ENCODE measurements around the gene ADCY5. TPM values are rescaled to one million over a fixed set of nuclear protein-coding genes. Genes with fewer than 3 reads are reported as not detected.

The ADCY5 gene
- total RNA-seq, 2 donors from 2014 or later: 41.1 to 42.6 TPM

DNA sequence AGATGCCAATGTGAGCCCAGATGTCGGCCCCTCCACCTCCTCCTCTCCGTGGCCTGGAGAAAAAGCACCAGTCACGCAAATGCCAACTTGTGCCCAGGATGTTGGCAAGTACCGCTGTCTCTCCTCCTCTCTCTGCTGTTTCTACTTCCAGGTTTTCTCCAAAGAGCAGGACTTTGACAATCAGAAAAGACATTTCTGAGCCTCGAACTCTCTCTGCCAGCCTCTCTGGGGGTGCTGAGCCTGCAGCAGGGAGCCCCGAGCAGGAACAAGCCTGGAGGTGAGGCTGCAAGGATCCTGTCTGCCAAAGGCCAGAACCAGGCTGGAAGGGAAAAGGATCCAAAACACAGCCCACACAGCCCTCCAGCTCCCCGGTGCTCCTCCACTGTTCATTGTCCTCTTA lies 157.5 kb downstream of the ADCY5 start:
- intact Hi-C loops (cut with DNase I): no loop called here
- DNase-seq (ENCODE audit: low spot score): no peak

DNA sequence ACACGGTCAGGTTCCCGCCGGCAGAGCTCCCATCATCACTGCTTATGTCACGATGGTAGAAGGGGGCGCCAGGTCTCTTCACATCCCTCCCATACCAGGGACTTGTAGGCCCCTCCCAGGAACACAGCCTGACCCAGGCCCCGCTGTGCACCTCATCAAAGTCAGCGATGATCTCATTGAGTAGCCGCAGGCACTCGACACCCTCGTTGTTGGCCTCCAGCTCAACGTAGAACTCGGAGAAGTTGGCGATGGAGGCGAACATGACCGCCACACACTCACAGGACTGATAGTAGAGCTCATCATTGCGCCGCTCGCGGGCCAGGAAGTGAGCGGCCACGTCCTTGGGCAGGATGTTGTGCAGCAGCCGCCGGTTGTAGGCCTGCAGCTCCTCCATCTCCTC lies 157.9 kb downstream of the ADCY5 start:
- DNase-seq (ENCODE audit: low spot score): no peak
- intact Hi-C loops (cut with DNase I): no loop called here

DNA sequence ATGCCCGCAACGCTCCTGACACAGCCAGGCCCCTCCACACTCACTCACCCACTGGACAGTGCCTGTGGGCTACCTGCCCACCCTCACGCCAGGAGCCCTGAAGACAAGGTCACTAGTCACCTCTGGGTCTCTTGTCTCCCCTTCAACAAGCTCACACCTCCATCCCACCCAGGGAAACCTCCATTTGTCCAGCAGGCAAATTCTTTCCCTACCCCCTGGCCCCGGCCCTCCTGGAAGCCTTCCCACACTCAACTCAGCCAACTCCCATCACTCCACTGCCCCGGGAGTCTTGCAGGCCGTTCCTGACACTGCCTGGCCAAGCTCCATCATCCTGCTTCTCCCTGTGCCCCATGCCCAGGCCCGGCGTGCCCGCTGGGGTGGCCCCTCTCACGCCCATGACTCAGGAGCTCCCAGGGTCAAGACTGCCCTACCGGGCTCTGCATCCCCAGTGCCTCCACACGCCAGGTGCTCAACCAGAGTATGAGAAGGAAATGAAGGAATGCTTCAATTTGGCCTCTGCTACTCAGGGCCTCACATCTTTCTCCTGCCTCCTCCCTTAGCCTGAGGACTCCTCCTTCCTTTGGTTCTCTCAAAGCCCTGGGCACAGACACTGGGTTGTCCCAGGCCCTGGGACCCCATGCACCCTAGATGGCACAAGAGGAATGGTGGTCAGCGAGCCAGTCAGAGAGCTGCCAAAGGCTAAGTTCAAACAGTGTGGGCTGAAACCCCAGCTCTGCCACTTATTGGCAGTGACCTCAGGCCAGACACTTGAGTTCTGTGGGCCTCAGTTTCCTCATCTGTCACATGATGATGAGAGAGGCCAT lies 158.6 kb downstream of the ADCY5 start:
- intact Hi-C loops (cut with DNase I): no loop called here
- peak; percentile 76 for DNase-seq (ENCODE audit: low spot score)

DNA sequence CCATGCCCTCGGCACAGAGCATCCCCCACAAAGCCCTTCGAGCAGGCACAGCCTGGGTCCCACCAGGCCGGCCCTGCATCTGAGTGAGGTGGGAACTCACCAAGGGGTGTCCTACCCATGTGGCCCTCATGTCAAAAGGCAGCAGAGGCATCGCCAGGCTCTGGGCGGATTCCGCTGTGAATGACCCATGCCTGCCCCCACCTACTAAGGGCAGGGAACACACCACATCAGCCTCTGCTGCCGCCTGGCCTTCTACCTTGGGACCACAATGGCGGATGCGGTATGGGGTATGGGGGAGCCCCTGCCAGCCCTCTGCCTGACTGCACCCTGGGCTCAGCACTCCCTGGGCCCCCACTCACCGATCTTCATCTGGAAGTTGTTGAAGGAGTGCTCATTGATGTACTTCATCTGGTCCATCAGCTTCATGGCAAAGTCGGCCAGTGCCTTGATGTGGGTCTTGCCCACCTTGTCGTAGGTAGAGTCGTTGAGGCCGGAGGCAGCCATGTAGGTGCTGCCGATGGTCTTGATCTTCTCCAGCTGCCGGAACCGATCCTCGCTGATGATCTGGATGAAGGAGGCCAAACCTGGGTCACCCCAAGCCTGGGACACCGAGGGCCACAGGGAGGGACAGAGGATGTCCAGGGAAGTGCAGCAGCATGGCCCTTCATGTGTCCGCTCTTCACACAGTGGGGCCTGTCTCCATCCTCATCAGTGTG lies 159.3 kb downstream of the ADCY5 start:
- DNase-seq (ENCODE audit: low spot score): peak; percentile 67
- intact Hi-C loops (cut with DNase I): loop anchor here in 1 of 2 donors (2.0 kb wide), 1 partner anchor 267 kb away; no protein-coding TSS in a partner anchor

DNA sequence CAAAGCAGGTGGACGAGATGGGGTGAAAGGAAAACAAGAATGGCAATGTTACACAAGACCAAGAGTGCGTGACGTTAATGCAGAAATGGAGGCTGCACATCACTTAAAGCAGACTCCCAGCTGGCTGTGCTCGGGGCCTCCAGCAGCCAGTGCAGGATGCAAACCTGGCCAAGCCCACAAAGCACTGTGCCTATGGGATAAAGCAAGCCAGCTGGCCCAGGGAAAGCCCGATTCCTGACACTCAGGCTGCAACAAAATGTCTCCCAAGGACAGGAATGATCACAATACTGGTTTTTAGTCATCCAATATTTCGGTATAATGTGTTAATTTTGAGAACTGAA lies 161.0 kb downstream of the ADCY5 start:
- DNase-seq (ENCODE audit: low spot score): no peak
- intact Hi-C loops (cut with DNase I): loop anchor here in 1 of 2 donors (2.0 kb wide), 1 partner anchor 269 kb away; no protein-coding TSS in a partner anchor

DNA sequence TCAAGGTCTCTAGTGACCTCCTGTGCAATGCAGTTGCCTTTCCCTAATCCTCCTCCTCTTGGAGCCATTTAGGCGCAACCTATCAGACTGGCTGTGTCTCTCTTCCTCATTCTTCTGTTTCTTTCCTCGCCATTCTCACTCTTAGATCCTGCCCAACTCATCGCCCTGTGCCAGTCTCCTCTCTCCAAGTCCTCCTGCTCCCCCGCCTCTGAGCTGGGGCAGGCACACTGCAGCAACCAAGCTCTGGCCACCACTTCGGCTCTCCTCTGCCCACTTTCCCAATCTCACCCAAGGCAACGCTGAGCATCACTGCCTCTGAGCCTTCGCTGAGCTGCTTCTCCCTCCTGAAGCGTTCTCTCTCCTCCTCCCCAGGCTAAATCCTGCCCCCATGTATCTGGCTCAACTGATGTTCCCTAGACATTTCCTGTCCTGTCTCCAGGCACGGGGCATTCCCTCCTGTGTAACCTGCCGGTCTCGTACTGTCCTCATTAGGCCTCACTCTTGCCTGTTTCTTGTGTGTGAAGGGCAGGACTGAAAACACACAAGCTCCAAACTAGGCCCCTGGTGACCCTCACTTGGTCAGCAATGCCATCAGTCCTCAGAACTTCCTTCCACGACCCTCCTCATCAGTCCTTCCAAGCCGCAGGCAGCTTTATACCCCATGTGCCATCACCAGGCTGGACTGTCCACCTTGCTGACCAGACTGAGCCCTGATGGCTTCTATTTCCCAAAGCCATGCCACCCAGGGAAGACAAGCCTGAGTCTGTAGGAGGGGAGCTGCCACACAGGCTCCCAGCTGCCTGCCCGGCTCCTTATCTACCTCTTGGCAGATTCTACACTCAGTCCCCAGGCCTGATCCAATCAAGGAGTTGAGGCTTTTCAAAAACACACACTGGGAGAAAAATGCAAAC lies 161.6 kb downstream of the ADCY5 start:
- no peak for DNase-seq (ENCODE audit: low spot score)
- intact Hi-C loops (cut with DNase I): no loop called here

DNA sequence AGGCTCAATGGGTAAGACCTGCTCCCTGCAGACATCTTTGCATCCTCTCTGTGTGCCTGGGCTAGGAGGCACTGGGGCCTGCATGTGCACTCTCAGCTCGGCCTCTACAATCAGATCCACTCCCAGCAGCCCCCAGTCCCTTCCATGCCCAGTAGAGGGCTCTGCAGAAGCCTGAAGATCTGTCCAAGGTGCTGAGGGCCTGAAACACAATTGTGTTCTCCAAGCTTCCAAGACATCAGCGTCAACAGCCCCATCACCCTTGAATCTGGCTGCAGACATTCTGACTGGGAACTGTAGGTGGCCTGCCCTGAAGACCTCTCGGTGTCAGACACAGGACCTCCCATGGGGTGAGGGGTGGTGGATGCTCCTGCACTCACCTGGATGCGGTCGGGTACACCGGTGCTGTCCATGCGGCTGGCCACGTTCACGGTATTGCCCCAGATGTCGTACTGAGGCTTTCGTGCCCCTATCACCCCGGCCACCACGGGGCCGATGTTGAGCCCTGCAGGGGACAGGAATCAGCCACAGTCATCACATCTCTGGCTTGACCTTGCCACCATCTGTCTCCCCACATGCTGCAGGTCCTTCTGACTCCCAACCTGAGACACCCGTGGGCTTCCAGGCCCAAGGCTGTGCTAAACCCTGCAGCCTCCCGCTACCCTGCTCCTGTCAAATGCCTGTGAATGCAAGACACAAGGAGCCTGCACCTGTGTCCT lies 162.4 kb downstream of the ADCY5 start:
- DNase-seq (ENCODE audit: low spot score): no peak
- intact Hi-C loops (cut with DNase I): no loop called here

DNA sequence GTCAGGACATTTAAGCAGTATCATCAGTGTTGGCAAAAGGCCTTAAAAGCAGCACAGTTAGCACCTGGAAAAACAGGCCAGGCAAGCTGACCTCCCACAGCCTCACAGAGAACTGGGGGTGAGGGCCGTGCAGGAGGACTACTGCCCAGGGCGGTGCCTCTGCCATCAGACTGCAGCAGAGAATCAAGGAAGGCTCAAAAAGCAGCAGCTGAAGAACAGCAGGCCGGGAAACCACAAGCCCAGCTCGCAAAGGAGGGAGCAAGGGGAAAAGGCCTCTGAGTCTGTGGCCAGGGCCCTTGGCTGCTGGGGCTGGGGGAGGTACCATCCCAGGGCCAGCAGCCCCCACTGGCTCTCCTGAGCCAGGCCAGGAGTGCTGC lies 163.0 kb downstream of the ADCY5 start:
- DNase-seq (ENCODE audit: low spot score): no peak
- intact Hi-C loops (cut with DNase I): no loop called here

DNA sequence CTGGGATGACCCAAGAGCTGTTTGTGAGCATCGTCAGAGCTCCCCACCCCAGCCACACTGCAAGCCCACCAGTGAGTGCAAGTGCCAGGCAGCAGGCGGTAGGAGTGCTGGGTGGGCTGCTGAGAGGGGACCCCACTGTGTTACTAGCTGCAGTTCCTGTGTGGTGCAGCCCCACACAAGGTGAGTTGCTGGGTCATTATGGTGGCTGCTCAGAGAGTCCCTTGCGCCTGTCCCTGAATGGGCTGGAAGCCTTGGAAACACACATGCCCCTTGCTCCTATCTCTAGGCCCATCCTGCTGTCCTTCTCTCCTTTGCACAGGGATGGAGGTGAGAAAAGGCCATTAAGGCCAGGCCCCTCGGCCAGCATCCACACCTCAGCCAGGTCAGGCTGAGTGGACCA lies 163.4 kb downstream of the ADCY5 start:
- DNase-seq (ENCODE audit: low spot score): no peak
- intact Hi-C loops (cut with DNase I): no loop called here

DNA sequence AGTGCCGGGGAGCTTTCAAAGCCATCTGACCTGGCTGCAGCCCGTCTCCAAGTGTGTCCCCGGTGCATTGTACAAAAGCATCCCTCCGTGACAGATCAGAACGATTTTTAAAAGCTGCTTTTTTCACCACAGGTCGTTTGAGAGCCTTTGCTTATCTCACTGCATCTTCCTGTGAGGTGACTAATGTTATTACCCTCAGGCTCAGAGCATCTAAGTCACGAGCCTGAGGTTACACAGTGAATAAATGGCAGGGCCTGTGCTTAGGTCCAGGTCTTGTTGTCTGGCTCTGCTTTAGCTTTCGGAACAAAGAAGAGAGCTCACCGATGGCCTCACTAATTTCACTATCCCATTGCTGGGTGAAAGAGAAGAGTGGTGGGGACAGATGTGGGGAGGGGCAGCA lies 163.8 kb downstream of the ADCY5 start:
- DNase-seq (ENCODE audit: low spot score): no peak
- intact Hi-C loops (cut with DNase I): no loop called here

DNA sequence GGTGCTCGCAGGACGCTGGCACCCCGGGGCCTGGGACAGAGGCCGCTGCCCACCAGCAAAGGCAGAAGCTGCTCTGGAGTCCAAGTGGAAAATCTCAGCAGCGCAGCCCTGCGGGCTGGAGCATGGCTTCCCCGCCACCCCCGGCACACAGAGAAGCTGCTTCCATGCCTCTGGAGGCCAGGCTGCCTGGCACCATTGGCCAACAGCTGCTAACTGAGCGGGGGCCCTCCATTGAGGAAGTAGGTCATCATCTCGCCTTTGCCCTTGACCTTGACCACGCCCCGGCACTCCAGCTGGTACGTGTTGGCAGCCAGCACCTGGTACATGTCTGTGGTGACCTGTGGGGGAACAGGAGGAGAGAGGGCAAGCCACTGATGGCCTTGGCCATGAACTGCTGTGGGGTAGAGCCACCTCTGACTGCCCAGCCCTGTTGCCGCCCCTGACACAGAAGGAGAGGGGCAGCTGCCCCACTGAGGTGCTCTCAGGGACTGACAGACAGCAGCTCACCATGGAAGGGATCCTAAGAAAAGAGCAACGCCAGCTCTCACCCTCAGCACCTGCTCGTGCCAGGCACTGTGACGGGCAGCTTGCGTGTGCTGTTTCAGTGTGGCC lies 164.4 kb downstream of the ADCY5 start:
- no peak for DNase-seq (ENCODE audit: low spot score)
- intact Hi-C loops (cut with DNase I): no loop called here

DNA sequence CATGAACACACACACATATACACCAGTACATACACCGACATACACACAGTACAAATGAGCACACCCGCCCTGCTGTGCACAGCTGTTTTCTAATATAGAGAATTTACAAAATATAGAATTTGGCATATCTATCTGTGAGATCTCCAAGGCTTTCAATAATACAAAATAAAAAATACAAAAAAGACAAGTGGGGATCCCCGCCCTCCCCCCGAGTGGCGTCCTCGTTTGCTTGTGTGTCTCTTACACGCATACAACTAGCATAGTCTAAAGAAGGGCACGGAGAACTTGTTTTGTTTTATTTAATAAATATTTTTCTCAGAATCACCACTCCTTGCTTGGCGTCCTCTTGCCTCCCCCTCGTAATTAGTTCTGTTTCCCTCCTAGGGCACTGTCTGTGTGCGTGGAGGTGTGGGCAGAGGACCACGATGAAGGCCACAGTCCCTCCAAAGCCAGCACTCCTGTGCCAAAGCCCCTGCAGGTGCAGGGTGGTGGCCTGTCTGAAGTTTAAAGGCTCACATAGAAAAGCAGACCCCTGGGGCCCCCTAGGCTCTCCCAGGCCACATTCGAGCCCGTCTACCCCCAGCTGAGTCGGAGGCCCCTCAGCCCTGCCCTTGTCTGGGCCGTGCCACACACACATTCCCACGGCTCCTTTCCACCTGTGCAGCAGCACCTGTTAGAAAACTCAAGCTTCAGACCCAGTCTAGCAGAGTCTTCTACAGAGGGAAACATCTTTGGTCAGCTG lies 165.1 kb downstream of the ADCY5 start:
- intact Hi-C loops (cut with DNase I): no loop called here

DNA sequence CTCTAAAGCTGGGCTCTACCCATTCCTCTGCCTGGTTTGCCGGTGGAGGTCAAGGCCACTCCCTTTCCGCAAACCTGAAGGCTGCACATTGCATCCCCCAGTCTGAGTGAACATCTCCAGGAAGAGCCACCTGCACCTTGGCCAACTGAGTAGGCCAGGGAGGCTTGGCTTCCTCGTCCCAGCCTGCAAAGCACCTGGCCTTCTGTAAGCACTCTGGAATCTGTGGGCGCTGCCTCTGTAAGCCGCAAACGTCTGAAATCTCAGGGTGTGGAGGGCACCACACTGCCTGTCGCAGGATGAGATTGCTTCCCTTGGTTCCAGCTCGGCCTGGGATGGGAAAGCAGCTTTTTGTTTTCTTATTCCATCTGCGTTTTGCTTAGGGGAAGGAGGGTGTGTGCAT lies 165.8 kb downstream of the ADCY5 start:
- intact Hi-C loops (cut with DNase I): no loop called here

More for the DNA sequence above, 165.1 kb downstream of the ADCY5 start:
- no peak for DNase-seq (ENCODE audit: low spot score)

DNA sequence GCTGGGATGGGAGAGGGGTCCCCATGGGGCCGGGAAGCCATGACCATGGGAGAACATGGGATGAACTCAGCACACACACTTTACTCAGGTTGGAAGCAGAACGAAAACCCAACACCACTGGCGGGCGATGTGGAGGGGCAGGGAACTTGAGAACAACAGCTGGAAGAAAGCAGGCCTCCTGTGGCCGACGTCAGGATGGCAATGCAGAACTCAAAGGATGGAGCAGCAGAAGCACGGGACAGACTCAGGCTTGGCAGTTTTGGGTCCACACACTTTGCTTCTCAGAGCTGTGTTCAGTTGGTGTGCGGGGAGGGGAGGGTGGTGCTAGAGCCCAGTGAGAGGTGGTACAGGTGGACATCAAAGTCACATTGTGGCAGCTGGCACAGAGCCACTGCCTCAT lies 166.4 kb downstream of the ADCY5 start:
- intact Hi-C loops (cut with DNase I): no loop called here
- peak; percentile 61 for DNase-seq (ENCODE audit: low spot score)

More for the DNA sequence above, 165.8 kb downstream of the ADCY5 start:
- no peak for DNase-seq (ENCODE audit: low spot score)

DNA sequence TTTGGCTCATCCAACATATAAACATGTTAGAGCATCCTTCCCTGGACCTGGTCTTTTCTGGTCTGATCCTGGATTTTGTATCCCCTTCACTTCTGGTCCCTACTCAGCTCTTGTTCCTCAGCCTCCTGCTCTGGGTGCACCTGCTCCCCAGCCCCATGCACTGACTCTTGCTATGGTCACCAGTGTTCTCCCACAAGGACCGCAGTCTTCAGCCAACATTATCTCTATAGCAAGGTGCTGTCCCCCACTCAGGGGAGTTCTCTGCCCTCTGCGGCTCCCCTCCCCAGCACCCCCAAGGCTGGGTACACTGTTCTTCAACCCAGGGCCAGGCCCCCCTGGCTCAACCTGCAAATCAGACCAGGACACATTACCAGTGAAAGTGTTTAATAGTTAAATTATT lies 167.0 kb downstream of the ADCY5 start:
- intact Hi-C loops (cut with DNase I): no loop called here
- peak; percentile 36 for DNase-seq (ENCODE audit: low spot score)

DNA sequence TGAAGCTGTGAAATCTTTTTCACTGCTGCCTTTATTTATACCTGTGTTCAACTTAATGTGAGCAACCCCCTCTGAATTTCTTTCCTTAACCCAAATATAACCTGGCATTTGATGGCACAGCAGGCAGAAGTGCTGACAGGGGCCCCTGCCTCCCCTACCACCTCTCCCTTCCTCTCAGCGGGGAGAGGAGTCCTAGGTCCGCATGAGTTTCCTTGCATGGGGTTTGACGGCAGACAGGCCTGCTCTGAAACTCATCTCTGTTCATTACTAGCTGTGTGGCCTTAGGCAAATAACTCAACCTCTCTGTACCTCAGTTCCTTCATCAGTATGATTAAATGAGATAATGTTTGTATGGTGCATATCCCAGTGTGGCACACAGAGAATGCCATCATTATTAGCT lies 167.5 kb downstream of the ADCY5 start:
- no peak for DNase-seq (ENCODE audit: low spot score)
- intact Hi-C loops (cut with DNase I): no loop called here

DNA sequence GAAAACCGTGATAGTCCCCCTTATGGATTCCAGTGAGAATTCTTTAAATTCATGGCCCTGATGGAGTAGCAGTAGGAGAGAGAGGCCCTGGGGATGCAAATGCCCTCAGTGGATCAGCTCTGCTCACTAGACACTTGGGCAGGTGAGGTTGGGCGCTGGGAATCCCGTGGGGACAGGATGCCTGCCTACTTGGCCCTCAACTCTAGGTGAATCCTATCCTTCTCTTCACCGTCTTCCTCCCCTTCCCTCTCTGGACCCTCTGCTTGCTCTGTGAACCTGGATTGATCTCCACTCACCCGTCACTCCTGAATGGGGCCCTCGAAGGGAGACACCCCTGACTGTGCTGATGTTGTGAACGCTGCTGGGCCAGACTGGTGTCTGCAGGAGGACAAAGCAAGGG lies 169.8 kb downstream of the ADCY5 start:
- DNase-seq (ENCODE audit: low spot score): peak; percentile 45
- intact Hi-C loops (cut with DNase I): no loop called here

DNA sequence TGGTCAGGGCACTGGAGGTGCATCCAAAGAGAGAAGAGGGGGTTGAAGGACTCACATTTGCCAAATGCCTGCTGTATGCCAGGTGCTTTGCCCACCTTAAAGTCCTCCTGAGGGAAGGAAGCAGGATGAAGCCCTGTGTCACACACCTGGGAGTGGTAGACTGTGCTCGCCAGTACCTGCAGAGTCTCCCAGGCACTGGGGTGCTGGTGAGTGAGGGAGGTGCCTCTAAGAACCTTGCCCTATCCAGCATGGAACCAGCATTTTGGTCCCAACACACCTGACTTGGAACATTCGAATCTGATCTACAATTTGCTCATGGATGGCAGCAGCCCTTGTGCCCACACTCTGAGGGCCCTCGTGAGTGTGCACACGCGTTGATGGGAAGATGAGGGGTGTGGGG lies 170.4 kb downstream of the ADCY5 start:
- intact Hi-C loops (cut with DNase I): no loop called here
- DNase-seq (ENCODE audit: low spot score): no peak

Data from posterior vena cava (tissue), 2 donors.